GM23338 (cell line): ENCODE data around the gene ITGB7. TPM values are rescaled to one million over a fixed set of nuclear protein-coding genes. Genes with fewer than 3 reads are reported as not detected.
A peak's percentile ranks its signal among the peaks of the same experiment; 100 is the strongest.

Experiments
- ATAC-seq: fragments of 200-7000 bp; cut with Tn5 transposase; 3 replicates; pipeline ENCODE4 v1.9.1; 2020
- DNase-seq: peaks from one replicate; pipeline ENCODE4 v3.0.0-alpha.2; 2015; ENCODE audit warnings: low spot score
- H2AFZ ChIP-seq: fragments of 200-600 bp; sonication (generic); 2 replicates; pipeline ENCODE4 v1.8.0; 2016; ENCODE audit warnings: antibody characterized with exemption, mild to moderate bottlenecking, moderate library complexity
- H3F3A ChIP-seq: fragments of 200-600 bp; sonication (generic); replicated peaks from 2 replicates; pipeline ENCODE4 v1.8.0; 2017; ENCODE audit warnings: antibody characterized with exemption, mixed run types, low read depth
- H3K27ac ChIP-seq: fragments of 200-600 bp; sonication (generic); 2 replicates; pipeline ENCODE4 v1.6.1; 2016; ENCODE audit warnings: low read depth
- H3K27me3 ChIP-seq: fragments of 200-600 bp; sonication (generic); 2 replicates; pipeline ENCODE4 v1.8.0; 2016; ENCODE audit warnings: mild to moderate bottlenecking, mixed run types, moderate library complexity; ENCODE audit not compliant: insufficient read depth
- H3K36me3 ChIP-seq: fragments of 200-600 bp; sonication (generic); 2 replicates; pipeline ENCODE4 v1.8.0; 2016; ENCODE audit warnings: mild to moderate bottlenecking; ENCODE audit not compliant: insufficient read depth
- H3K4me1 ChIP-seq: fragments of 200-600 bp; sonication (generic); 2 replicates; pipeline ENCODE4 v1.8.0; 2016; ENCODE audit warnings: mild to moderate bottlenecking, moderate library complexity; ENCODE audit not compliant: insufficient read depth
- H3K4me2 ChIP-seq: fragments of 200-600 bp; sonication (generic); 2 replicates; pipeline ENCODE4 v1.7.1; 2017; ENCODE audit warnings: mixed run types
- H3K4me3 ChIP-seq: fragments of 200-600 bp; sonication (generic); 2 replicates; pipeline ENCODE4 v1.6.1; 2016; ENCODE audit warnings: mixed run types
- H3K79me2 ChIP-seq: fragments of 200-600 bp; sonication (generic); replicated peaks from 2 replicates; pipeline ENCODE4 v1.8.0; 2017; ENCODE audit warnings: mild to moderate bottlenecking; ENCODE audit not compliant: insufficient read depth
- H3K9me2 ChIP-seq: fragments of 200-600 bp; sonication (generic); 2 replicates; pipeline ENCODE4 v1.8.0; 2017; ENCODE audit not compliant: insufficient read depth
- H4K20me1 ChIP-seq: fragments of 200-600 bp; sonication (generic); replicated peaks from 2 replicates; pipeline ENCODE4 v1.8.0; 2017; ENCODE audit warnings: mild to moderate bottlenecking; ENCODE audit not compliant: insufficient read depth
- H3K27ac Mint-ChIP-seq: 2 replicates; pipeline ENCODE4 v1.8.0; 2020; ENCODE audit warnings: inconsistent platforms, mild to moderate bottlenecking, moderate library complexity, mixed read lengths
- H3K27me3 Mint-ChIP-seq: 3 replicates; pipeline ENCODE4 v1.8.0; 2022; ENCODE audit warnings: low read depth, mild to moderate bottlenecking, moderate library complexity, mixed read lengths, inconsistent platforms; ENCODE audit not compliant: insufficient read depth, poor library complexity
- H3K36me3 Mint-ChIP-seq: 3 replicates; pipeline ENCODE4 v1.8.0; 2021; ENCODE audit warnings: low read depth, mild to moderate bottlenecking, inconsistent platforms, moderate library complexity, mixed read lengths
- H3K4me1 Mint-ChIP-seq: 3 replicates; pipeline ENCODE4 v1.8.0; 2020; ENCODE audit warnings: mild to moderate bottlenecking, inconsistent platforms, mixed read lengths
- H3K4me3 Mint-ChIP-seq: 3 replicates; pipeline ENCODE4 v1.8.0; 2021; ENCODE audit warnings: moderate library complexity, mild to moderate bottlenecking, inconsistent platforms, mixed read lengths
- H3K9me3 Mint-ChIP-seq: 3 replicates; pipeline ENCODE4 v1.8.0; 2020; ENCODE audit warnings: moderate library complexity, mild to moderate bottlenecking, inconsistent platforms, mixed read lengths
- CTCF ChIP-seq, 2 experiments: fragments of 200-600 bp in 1 of 2; sonication (generic) in 1 of 2; conservative IDR thresholded peaks; 2 replicates each; pipeline versions ENCODE4 v1.5.1 to v1.6.1; 2016 to 2017; ENCODE audit warnings: antibody characterized with exemption in 2 of 2, low read depth in 2 of 2, mild to moderate bottlenecking in 2 of 2, moderate library complexity in 1 of 2
- EZH2 ChIP-seq: fragments of 200-600 bp; sonication (generic); IDR thresholded peaks from one replicate; pipeline ENCODE4 v1.8.0; 2017; ENCODE audit warnings: antibody characterized with exemption, mild to moderate bottlenecking, low read depth; ENCODE audit not compliant: unreplicated experiment
- JUNB ChIP-seq: IDR thresholded peaks from one replicate; pipeline ENCODE4 v1.6.1; 2016; ENCODE audit warnings: antibody characterized with exemption; ENCODE audit not compliant: unreplicated experiment
- NANOG ChIP-seq: IDR thresholded peaks from 2 replicates; pipeline ENCODE4 v1.6.1; 2016; ENCODE audit warnings: antibody characterized with exemption, borderline replicate concordance
- POLR2AphosphoS5 ChIP-seq: IDR thresholded peaks from 2 replicates; pipeline ENCODE4 v1.6.1; 2016; ENCODE audit warnings: antibody characterized with exemption, low read depth
- ZNF114 ChIP-seq: fragments of 250-450 bp; sonication (Bioruptor Pico); IDR thresholded peaks from 2 replicates; pipeline ENCODE4 v1.5.0; 2020; ENCODE audit warnings: mild to moderate bottlenecking, moderate library complexity
- ZNF331 ChIP-seq: fragments of 250-450 bp; sonication (Bioruptor Pico); IDR thresholded peaks from 2 replicates; pipeline ENCODE4 v1.5.0; 2020; ENCODE audit warnings: low read depth, mild to moderate bottlenecking, moderate library complexity
- polyA plus RNA-seq: library from polyadenylated mRNA; unstranded; fragments of >200 nt; fragmentation: Nextera tagmentation; extraction: Ambion mirVana; gene quantifications from 2 replicates; pipeline ENCODE4 v1.2.1, GENCODE V29; 2016
- total RNA-seq: library from RNA; depleted of rRNA; stranded (reverse); fragments of >200 nt; shearing (Covaris generic); gene quantifications from 2 replicates; pipeline ENCODE4 v1.2.3, GENCODE V29; 2014
- TF ChIP-seq, protein P1 (sequence below): IDR thresholded peaks from 2 replicates; pipeline ENCODE4 v1.6.1; 2016; ENCODE audit warnings: antibody characterized with exemption

Gene ITGB7
- total and polyA plus RNA-seq, 2 experiments from 2014 or later: 0.32 TPM; not detected in 1

DNA sequence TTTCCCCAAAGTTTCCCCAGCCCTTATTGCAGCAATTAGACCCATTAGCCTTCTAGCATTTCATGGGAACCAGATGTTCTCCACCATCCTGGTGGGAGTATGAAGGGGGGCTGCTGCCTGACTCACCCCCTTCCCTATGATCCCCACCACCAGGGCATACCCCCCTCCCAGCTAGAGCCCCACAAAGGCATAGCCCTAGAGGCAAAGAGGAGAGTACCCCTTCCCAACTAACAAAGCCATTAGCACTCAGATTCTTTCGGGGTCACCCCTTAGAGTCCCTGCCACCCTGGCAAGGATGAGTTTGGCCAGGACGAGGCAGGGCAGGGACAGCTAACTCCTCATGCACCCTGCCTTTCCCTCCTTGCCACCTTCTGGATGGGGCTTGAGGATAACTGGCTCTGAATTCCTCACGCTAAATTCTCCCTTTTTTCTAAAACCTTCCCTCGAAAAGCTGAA is 15.8 kb upstream of the ITGB7 start:
- Histone ChIP-seq H3K4me1 (peaks cover 55% of the 10 kb centered on the region), H3K9me2 (no peaks in the 10 kb centered on the region), H3K4me2 (peak overlapping the region; percentile 91), H4K20me1 (no peaks in the 10 kb centered on the region), H3F3A (peaks cover 33% of the 10 kb centered on the region), H3K36me3 (no peaks in the 10 kb centered on the region; the same call in 1 of the 2 replicates), H3K27ac (peak overlapping the region; percentile 39; the same call in 1 of the 2 replicates), H2AFZ (no peak overlapping the region; the same call in 1 of the 2 replicates), H3K79me2 (peaks cover 19% of the 10 kb centered on the region), H3K27me3 (peaks cover 15% of the 10 kb centered on the region), H3K4me3 (peak overlapping the region; percentile 95)
- H3K9me3 Mint-ChIP-seq: peaks cover 4% of the 10 kb centered on the region; the same call in 1 of the 3 replicates
- H3K4me3 Mint-ChIP-seq: peak overlapping the region; percentile 67
- ATAC-seq (no peak), DNase-seq (peak; percentile 39)
- H3K36me3 Mint-ChIP-seq: peaks cover 5% of the 10 kb centered on the region
- H3K4me1 Mint-ChIP-seq: peaks cover 66% of the 10 kb centered on the region
- no peak for TF ChIP-seq CTCF (conservative IDR thresholded peaks at IDR 0.05; ENCODE audit: low read depth in 2 of 2)
- TF ChIP-seq ZNF114: no peak
- TF ChIP-seq JUNB: no peak
- TF ChIP-seq, protein P1, sequence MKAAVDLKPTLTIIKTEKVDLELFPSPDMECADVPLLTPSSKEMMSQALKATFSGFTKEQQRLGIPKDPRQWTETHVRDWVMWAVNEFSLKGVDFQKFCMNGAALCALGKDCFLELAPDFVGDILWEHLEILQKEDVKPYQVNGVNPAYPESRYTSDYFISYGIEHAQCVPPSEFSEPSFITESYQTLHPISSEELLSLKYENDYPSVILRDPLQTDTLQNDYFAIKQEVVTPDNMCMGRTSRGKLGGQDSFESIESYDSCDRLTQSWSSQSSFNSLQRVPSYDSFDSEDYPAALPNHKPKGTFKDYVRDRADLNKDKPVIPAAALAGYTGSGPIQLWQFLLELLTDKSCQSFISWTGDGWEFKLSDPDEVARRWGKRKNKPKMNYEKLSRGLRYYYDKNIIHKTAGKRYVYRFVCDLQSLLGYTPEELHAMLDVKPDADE: no peak
- no peak for TF ChIP-seq NANOG
- H3K27me3 Mint-ChIP-seq: peaks cover 30% of the 10 kb centered on the region
- peak overlapping the region; percentile 80 for H3K27ac Mint-ChIP-seq

DNA sequence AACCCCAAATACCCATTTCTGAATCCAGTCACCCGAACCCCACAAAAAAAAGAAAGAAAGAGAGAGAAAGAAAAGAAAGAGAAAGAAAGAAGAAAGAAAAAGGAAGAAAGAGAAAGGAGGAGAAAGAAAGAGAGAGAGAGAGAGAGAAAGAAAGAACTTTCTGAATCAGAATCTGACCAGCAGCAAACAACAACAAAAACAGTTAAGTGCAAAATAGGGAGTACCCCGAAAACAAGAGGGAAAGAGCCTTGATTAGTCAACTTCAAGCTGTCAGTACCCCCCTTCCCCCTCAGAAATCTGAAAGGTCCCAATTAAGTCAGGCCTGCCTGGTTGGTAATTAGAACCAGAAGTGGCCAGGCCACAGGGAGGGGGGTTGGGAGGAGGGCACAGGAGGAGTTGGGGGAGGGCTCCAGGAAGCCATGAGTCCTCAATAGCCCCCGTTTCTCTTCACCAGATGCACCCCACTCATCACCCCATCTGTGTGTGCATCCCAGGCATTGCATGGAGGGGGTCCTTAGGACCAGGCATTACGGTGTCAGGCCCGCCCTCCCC is 15.2 kb upstream of the ITGB7 start:
- peaks cover 35% of the 10 kb centered on the region for H3K27me3 Mint-ChIP-seq
- Histone ChIP-seq H3K9me2 (no peaks in the 10 kb centered on the region), H3K36me3 (no peaks in the 10 kb centered on the region; the same call in 1 of the 2 replicates), H3F3A (peaks cover 36% of the 10 kb centered on the region), H2AFZ (no peak overlapping the region), H3K27me3 (peaks cover 15% of the 10 kb centered on the region), H3K4me3 (peak overlapping the region; percentile 95), H3K4me1 (peaks cover 56% of the 10 kb centered on the region), H4K20me1 (no peaks in the 10 kb centered on the region), H3K4me2 (peak overlapping the region; percentile 91), H3K27ac (peak overlapping the region; percentile 75; the same call in 1 of the 2 replicates), H3K79me2 (peaks cover 19% of the 10 kb centered on the region)
- DNase-seq (peak; percentile 32), ATAC-seq (no peak)
- H3K4me3 Mint-ChIP-seq: peak overlapping the region; percentile 67
- H3K9me3 Mint-ChIP-seq: peaks cover 4% of the 10 kb centered on the region; the same call in 1 of the 3 replicates
- TF ChIP-seq POLR2AphosphoS5 (no peak), EZH2 (no peak), ZNF331 (CRISPR knock-in tag) (no peak)
- H3K36me3 Mint-ChIP-seq: peaks cover 5% of the 10 kb centered on the region
- peaks cover 68% of the 10 kb centered on the region for H3K4me1 Mint-ChIP-seq
- H3K27ac Mint-ChIP-seq: peak overlapping the region; percentile 35; the same call in 1 of the 2 replicates
